GM12878 (cell line): ENCODE results near the gene NEURL3.

Source experiments
- GABPA ChIP-seq: IDR thresholded peaks from 2 replicates; pipeline ENCODE4 v1.6.1; 2014; ENCODE audit warnings: antibody characterized with exemption, low read depth, mild to moderate bottlenecking, inconsistent platforms
- MEF2A ChIP-seq: IDR thresholded peaks from 2 replicates; pipeline ENCODE4 v1.6.1; 2011; ENCODE audit warnings: low read depth, mild to moderate bottlenecking, low read length, moderate library complexity; ENCODE audit not compliant: insufficient read depth
- POLR2A ChIP-seq: IDR thresholded peaks from 2 replicates; pipeline ENCODE4 v1.6.1; 2011; ENCODE audit warnings: low read depth, mild to moderate bottlenecking, low read length
- POLR2AphosphoS2 ChIP-seq: IDR thresholded peaks from 2 replicates; pipeline ENCODE4 v1.6.1; 2011; ENCODE audit warnings: low read depth, mild to moderate bottlenecking, low read length, improper control_type of control experiment, moderate library complexity
- RB1 ChIP-seq: fragments of 450-650 bp; formaldehyde crosslinking; IDR thresholded peaks from 2 replicates; pipeline ENCODE4 v1.6.1; 2017; ENCODE audit warnings: mild to moderate bottlenecking, borderline replicate concordance
- ZNF384 ChIP-seq: IDR thresholded peaks from 2 replicates; pipeline ENCODE4 v1.6.1; 2012; ENCODE audit warnings: low read depth, mild to moderate bottlenecking, low read length, improper control_type of control experiment, borderline replicate concordance
- ZZZ3 ChIP-seq: IDR thresholded peaks from 2 replicates; pipeline ENCODE4 v1.6.1; 2011; ENCODE audit warnings: low read depth; ENCODE audit not compliant: control insufficient read depth, insufficient read length
- TF ChIP-seq, protein P1 (sequence below), 3 experiments: IDR thresholded peaks in 2 of 3; conservative IDR thresholded peaks in 1 of 3; 2 replicates each; pipeline ENCODE4 v1.5.1; 2011; ENCODE audit warnings: low read depth in 3 of 3, low read length in 3 of 3, mild to moderate bottlenecking in 3 of 3, control low read depth in 2 of 3, moderate library complexity in 2 of 3, inconsistent platforms in 1 of 3, mixed read lengths in 1 of 3; ENCODE audit not compliant: control insufficient read depth in 2 of 3, insufficient read depth in 1 of 3; ENCODE audit errors: extremely low read depth in 1 of 3
- TF ChIP-seq, protein P2 (sequence below): fragments of 450-650 bp; IDR thresholded peaks from 2 replicates; pipeline ENCODE4 v1.6.1; 2016; ENCODE audit warnings: mild to moderate bottlenecking

DNA sequence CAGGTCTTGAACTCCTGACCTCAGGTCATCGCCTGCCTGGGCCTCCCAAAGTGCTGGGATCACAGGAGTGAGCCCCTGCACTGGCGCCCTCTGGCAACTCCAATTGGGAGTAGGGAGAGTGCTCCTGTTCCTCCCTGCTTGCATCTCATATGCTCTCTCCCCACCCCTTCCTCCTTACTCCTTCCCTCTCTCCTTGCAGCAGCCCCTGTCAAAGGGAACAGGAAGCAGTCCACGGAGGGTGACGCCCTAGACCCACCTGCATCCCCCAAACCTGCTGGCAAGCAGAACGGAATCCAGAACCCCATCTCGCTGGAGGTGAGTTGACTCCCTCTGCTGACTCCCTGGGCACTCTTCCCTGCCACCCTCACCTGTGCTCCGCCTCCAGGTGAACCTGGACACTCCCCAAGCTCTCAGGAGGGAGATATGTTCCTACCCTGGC lies 42.1 kb upstream of the NEURL3 start:
- TF ChIP-seq POLR2A (no peak), MEF2A (no peak), GABPA (no peak), ZZZ3 (no peak), ZNF384 (no peak), RB1 (no peak), POLR2AphosphoS2 (no peak)
- TF ChIP-seq, protein P1, sequence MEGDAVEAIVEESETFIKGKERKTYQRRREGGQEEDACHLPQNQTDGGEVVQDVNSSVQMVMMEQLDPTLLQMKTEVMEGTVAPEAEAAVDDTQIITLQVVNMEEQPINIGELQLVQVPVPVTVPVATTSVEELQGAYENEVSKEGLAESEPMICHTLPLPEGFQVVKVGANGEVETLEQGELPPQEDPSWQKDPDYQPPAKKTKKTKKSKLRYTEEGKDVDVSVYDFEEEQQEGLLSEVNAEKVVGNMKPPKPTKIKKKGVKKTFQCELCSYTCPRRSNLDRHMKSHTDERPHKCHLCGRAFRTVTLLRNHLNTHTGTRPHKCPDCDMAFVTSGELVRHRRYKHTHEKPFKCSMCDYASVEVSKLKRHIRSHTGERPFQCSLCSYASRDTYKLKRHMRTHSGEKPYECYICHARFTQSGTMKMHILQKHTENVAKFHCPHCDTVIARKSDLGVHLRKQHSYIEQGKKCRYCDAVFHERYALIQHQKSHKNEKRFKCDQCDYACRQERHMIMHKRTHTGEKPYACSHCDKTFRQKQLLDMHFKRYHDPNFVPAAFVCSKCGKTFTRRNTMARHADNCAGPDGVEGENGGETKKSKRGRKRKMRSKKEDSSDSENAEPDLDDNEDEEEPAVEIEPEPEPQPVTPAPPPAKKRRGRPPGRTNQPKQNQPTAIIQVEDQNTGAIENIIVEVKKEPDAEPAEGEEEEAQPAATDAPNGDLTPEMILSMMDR (IDR thresholded peaks at IDR 0.05 in 2 of 3, conservative IDR thresholded peaks at IDR 0.05 in 1 of 3; ENCODE audit: control insufficient read depth in 2 of 3, extremely low read depth in 1 of 3, insufficient read depth in 1 of 3, low read depth in 3 of 3, low read length in 3 of 3) = no peak
- TF ChIP-seq, protein P2, sequence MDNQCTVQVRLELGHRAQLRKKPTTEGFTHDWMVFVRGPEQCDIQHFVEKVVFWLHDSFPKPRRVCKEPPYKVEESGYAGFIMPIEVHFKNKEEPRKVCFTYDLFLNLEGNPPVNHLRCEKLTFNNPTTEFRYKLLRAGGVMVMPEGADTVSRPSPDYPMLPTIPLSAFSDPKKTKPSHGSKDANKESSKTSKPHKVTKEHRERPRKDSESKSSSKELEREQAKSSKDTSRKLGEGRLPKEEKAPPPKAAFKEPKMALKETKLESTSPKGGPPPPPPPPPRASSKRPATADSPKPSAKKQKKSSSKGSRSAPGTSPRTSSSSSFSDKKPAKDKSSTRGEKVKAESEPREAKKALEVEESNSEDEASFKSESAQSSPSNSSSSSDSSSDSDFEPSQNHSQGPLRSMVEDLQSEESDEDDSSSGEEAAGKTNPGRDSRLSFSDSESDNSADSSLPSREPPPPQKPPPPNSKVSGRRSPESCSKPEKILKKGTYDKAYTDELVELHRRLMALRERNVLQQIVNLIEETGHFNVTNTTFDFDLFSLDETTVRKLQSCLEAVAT = no peak
